Activated CD8-positive, alpha-beta memory T cell treated with anti-CD3 and anti-CD28 coated beads, Interleukin-2, amount 50 U/mL, for 4 hours (primary cell): ENCODE data around the gene USP32.
"Not testable (repeated sequence)": the region's sequence is repeated elsewhere in the genome, so short reads cannot be mapped to it uniquely, and the experiment has no call there.

Experiments used
- DNase-seq: peaks from one replicate; pipeline ENCODE4 v3.0.0-alpha.2; 2020

Gene USP32

GRCh38 chr17:60293580-60294335 is 98.2 kb downstream of the USP32 start:
- DNase-seq = no peak

GRCh38 chr17:60292697-60293096 is 99.2 kb downstream of the USP32 start:
- DNase-seq = no peak

- DNase-seq = no peak
These were observed 107.2 kb downstream of the USP32 start for GRCh38 chr17:60284709-60285108.

GRCh38 chr17:60283816-60284215 is 108.1 kb downstream of the USP32 start:
- no peak for DNase-seq

- DNase-seq = no peak
These were observed 111.3 kb downstream of the USP32 start for GRCh38 chr17:60280673-60281072.

GRCh38 chr17:60278237-60278636 is 113.7 kb downstream of the USP32 start:
- DNase-seq = no peak

- DNase-seq = no peak
These were observed 114.7 kb downstream of the USP32 start for GRCh38 chr17:60277258-60277657.

- DNase-seq = no peak
These were observed 122.5 kb downstream of the USP32 start for GRCh38 chr17:60269417-60269816.

GRCh38 chr17:60260540-60260939 is 131.4 kb downstream of the USP32 start:
- no peak for DNase-seq

- no peak for DNase-seq
These were observed 133.6 kb downstream of the USP32 start for GRCh38 chr17:60258313-60258712.

- no peak for DNase-seq
These were observed 135.8 kb downstream of the USP32 start for GRCh38 chr17:60256174-60256573.

GRCh38 chr17:60253048-60253447 is 138.9 kb downstream of the USP32 start:
- DNase-seq = no peak

- no peak for DNase-seq
These were observed 139.5 kb downstream of the USP32 start for GRCh38 chr17:60252459-60252858.

- no peak for DNase-seq
These were observed 142.6 kb downstream of the USP32 start for GRCh38 chr17:60249290-60249826.

GRCh38 chr17:60248618-60249289 is 143.2 kb downstream of the USP32 start:
- no peak for DNase-seq

GRCh38 chr17:60247836-60248461 is 144.0 kb downstream of the USP32 start:
- no peak for DNase-seq

GRCh38 chr17:60244656-60245055 is 147.3 kb downstream of the USP32 start:
- no peak for DNase-seq

- DNase-seq = no peak
These were observed 151.6 kb downstream of the USP32 start for GRCh38 chr17:60240290-60240689.

- no peak for DNase-seq
These were observed 160.2 kb downstream of the USP32 start for GRCh38 chr17:60231691-60232090.

- DNase-seq = no peak
These were observed 160.7 kb downstream of the USP32 start for GRCh38 chr17:60231234-60231633.

GRCh38 chr17:60230358-60230757 is 161.6 kb downstream of the USP32 start:
- no peak for DNase-seq

- no peak for DNase-seq
These were observed 162.6 kb downstream of the USP32 start for GRCh38 chr17:60229188-60229802.

GRCh38 chr17:60227276-60227675 is 164.7 kb downstream of the USP32 start:
- not testable (repeated sequence) for DNase-seq
